IMR-90 (cell line): ENCODE measurements around the gene SCG5. TPM values are rescaled to one million over a fixed set of nuclear protein-coding genes. Genes with fewer than 3 reads are reported as not detected.

Experiments used
- ATAC-seq: fragments of 200-7000 bp; cut with Tn5 transposase; 2 replicates; pipeline ENCODE4 v1.9.1; 2020; ENCODE audit warnings: low read depth, mild to moderate bottlenecking, moderate library complexity
- BruUV-seq: library from RNA; stranded (reverse); fragments of 400-500 nt; replicated peaks from 2 replicates; lab custom pipeline; 2021; lab: Mats Ljungman, UMichigan
- CTCF ChIA-PET: fragments of 300-600 bp; formaldehyde crosslinking; extraction: SDS; loops from one replicate; lab custom pipeline; 2021; ENCODE audit warnings: antibody characterized with exemption; lab: Yijun Ruan, JAX
- POLR2A ChIA-PET: fragments of 300-600 bp; sonication (Branson Sonifier 250); formaldehyde crosslinking; loops from one replicate; lab custom pipeline; 2022; ENCODE audit warnings: antibody characterized with exemption; ENCODE audit not compliant: unreplicated experiment; lab: Charles Lee
- DNase-seq: peaks from one replicate; pipeline ENCODE4 v3.0.0; 2013
- H2AFZ ChIP-seq: replicated peaks from 2 replicates; pipeline ENCODE3; 2013; ENCODE audit warnings: low read length, mild to moderate bottlenecking; ENCODE audit not compliant: poor library complexity
- H2AK5ac ChIP-seq: 2 replicates; pipeline ENCODE4 v1.6.1; 2013; ENCODE audit warnings: low read depth, low read length, inconsistent platforms
- H2AK9ac ChIP-seq: replicated peaks from 2 replicates; pipeline ENCODE3; 2013; ENCODE audit warnings: mild to moderate bottlenecking, low read depth, low read length, moderate library complexity; ENCODE audit not compliant: poor library complexity
- H2BK120ac ChIP-seq: 2 replicates; pipeline ENCODE4 v1.6.1; 2013; ENCODE audit warnings: low read depth, low read length, inconsistent platforms
- H2BK15ac ChIP-seq: 3 replicates; pipeline ENCODE4 v1.6.1; 2013; ENCODE audit warnings: low read depth, low read length, inconsistent platforms
- H2BK20ac ChIP-seq: 2 replicates; pipeline ENCODE4 v1.6.1; 2013; ENCODE audit warnings: low read depth, mild to moderate bottlenecking, inconsistent platforms, low read length, moderate library complexity
- H2BK5ac ChIP-seq: 2 replicates; pipeline ENCODE4 v1.6.1; 2013; ENCODE audit warnings: mild to moderate bottlenecking, low read depth, low read length, inconsistent platforms; ENCODE audit not compliant: poor library complexity, severe bottlenecking
- H3K14ac ChIP-seq: replicated peaks from 2 replicates; pipeline ENCODE4 v1.6.1; 2013; ENCODE audit warnings: low read depth, low read length, inconsistent platforms
- H3K18ac ChIP-seq: 2 replicates; pipeline ENCODE4 v1.6.1; 2013; ENCODE audit warnings: low read depth, low read length, control low read depth
- H3K23ac ChIP-seq: 2 replicates; pipeline ENCODE4 v1.6.1; 2013; ENCODE audit warnings: low read depth, low read length, inconsistent platforms
- H3K27ac ChIP-seq: 2 replicates; pipeline ENCODE4 v1.5.1; 2013; ENCODE audit warnings: mild to moderate bottlenecking, control low read depth, low read length; ENCODE audit not compliant: insufficient read depth
- H3K27me3 ChIP-seq: 2 replicates; pipeline ENCODE4 v1.6.1; 2013; ENCODE audit warnings: low read length; ENCODE audit not compliant: control insufficient read depth, insufficient read depth
- H3K36me3 ChIP-seq: 2 replicates; pipeline ENCODE4 v1.6.1; 2013; ENCODE audit warnings: low read length, mixed read lengths; ENCODE audit not compliant: control insufficient read depth, insufficient read depth
- H3K4ac ChIP-seq: 2 replicates; pipeline ENCODE4 v1.6.1; 2013; ENCODE audit warnings: low read depth, low read length, inconsistent platforms
- H3K4me1 ChIP-seq: 2 replicates; pipeline ENCODE4 v1.6.1; 2013; ENCODE audit warnings: low read length, mixed read lengths; ENCODE audit not compliant: control insufficient read depth, insufficient read depth
- H3K4me2 ChIP-seq: 2 replicates; pipeline ENCODE4 v1.6.1; 2013; ENCODE audit warnings: low read depth, mild to moderate bottlenecking, control low read depth, low read length, moderate library complexity
- H3K4me3 ChIP-seq: 2 replicates; pipeline ENCODE4 v1.5.1; 2013; ENCODE audit warnings: low read depth, mild to moderate bottlenecking, control low read depth, low read length, moderate library complexity; ENCODE audit not compliant: insufficient read depth
- H3K56ac ChIP-seq: 2 replicates; pipeline ENCODE4 v1.6.1; 2013; ENCODE audit warnings: low read length, inconsistent platforms; ENCODE audit not compliant: insufficient read depth; ENCODE audit errors: extremely low read depth
- H3K79me1 ChIP-seq, 2 experiments: 2 replicates each; pipeline ENCODE4 v1.6.1; 2013; ENCODE audit warnings: low read length in 2 of 2, inconsistent platforms in 1 of 2, low read depth in 1 of 2
- H3K9ac ChIP-seq: 2 replicates; pipeline ENCODE4 v1.6.1; 2013; ENCODE audit warnings: low read depth, low read length, control low read depth
- H3K9me1 ChIP-seq: 2 replicates; pipeline ENCODE4 v1.6.1; 2013; ENCODE audit warnings: low read length, inconsistent platforms; ENCODE audit not compliant: insufficient read depth
- H3K9me3 ChIP-seq: 2 replicates; pipeline ENCODE4 v1.6.1; 2013; ENCODE audit warnings: low read length; ENCODE audit not compliant: control insufficient read depth, insufficient read depth
- H4K20me1 ChIP-seq: 2 replicates; pipeline ENCODE4 v1.6.1; 2013; ENCODE audit warnings: low read length, inconsistent platforms; ENCODE audit not compliant: insufficient read depth
- H4K5ac ChIP-seq: 2 replicates; pipeline ENCODE4 v1.6.1; 2013; ENCODE audit warnings: mild to moderate bottlenecking, low read depth, low read length, control low read depth
- H4K8ac ChIP-seq, 2 experiments: 2 replicates each; pipeline ENCODE4 v1.6.1; 2013; ENCODE audit warnings: low read depth in 2 of 2, low read length in 2 of 2, control low read depth in 1 of 2, inconsistent platforms in 1 of 2
- H4K91ac ChIP-seq: 2 replicates; pipeline ENCODE4 v1.6.1; 2013; ENCODE audit warnings: low read depth, low read length, inconsistent platforms; ENCODE audit not compliant: insufficient read depth
- BHLHE40 ChIP-seq: fragments of 150-350 bp; IDR thresholded peaks from 2 replicates; pipeline ENCODE4 v1.6.1; 2016; ENCODE audit warnings: mild to moderate bottlenecking, low read depth, low read length
- CEBPB ChIP-seq: IDR thresholded peaks from 2 replicates; pipeline ENCODE4 v1.6.1; 2012; ENCODE audit warnings: low read depth, low read length, improper control_type of control experiment
- CHD1 ChIP-seq: IDR thresholded peaks from 2 replicates; pipeline ENCODE4 v1.6.1; 2012; ENCODE audit warnings: low read depth, low read length, improper control_type of control experiment
- FOS ChIP-seq: fragments of 150-350 bp; IDR thresholded peaks from 2 replicates; pipeline ENCODE4 v1.6.1; 2016; ENCODE audit warnings: low read depth, low read length
- MAFK ChIP-seq: IDR thresholded peaks from 2 replicates; pipeline ENCODE4 v1.6.1; 2012; ENCODE audit warnings: low read depth, low read length, improper control_type of control experiment
- MAZ ChIP-seq: IDR thresholded peaks from 2 replicates; pipeline ENCODE4 v1.6.1; 2012; ENCODE audit warnings: low read depth, mild to moderate bottlenecking, low read length, improper control_type of control experiment, moderate library complexity, borderline replicate concordance
- MXI1 ChIP-seq: IDR thresholded peaks from 2 replicates; pipeline ENCODE4 v1.6.1; 2012; ENCODE audit warnings: low read depth, mild to moderate bottlenecking, low read length, moderate library complexity, borderline replicate concordance
- NFE2L2 ChIP-seq: fragments of 150-350 bp; IDR thresholded peaks from 2 replicates; pipeline ENCODE4 v1.6.1; 2016; ENCODE audit warnings: low read depth, mild to moderate bottlenecking, low read length
- POLR2A ChIP-seq: IDR thresholded peaks from 2 replicates; pipeline ENCODE4 v1.6.1; 2012; ENCODE audit warnings: mild to moderate bottlenecking, low read depth, low read length
- RCOR1 ChIP-seq: IDR thresholded peaks from 2 replicates; pipeline ENCODE4 v1.6.1; 2012; ENCODE audit warnings: mild to moderate bottlenecking, low read length, improper control_type of control experiment; ENCODE audit not compliant: insufficient replicate concordance
- RFX5 ChIP-seq: IDR thresholded peaks from 2 replicates; pipeline ENCODE4 v1.8.0; 2012; ENCODE audit warnings: low read depth, mild to moderate bottlenecking, low read length, moderate library complexity
- SMC3 ChIP-seq: fragments of 150-350 bp; IDR thresholded peaks from 2 replicates; pipeline ENCODE4 v1.6.1; 2016; ENCODE audit warnings: low read depth, mild to moderate bottlenecking, antibody characterized with exemption, low read length, moderate library complexity
- WGBS, 2 experiments: methylation state at CpG; one replicate each; pipeline versions ENCODE4 v1.1.5 to v1.1.7; 2013; ENCODE audit warnings: missing lambda C conversion rate in 2 of 2; ENCODE audit not compliant: insufficient read length in 1 of 2; ENCODE audit errors: extremely low coverage in 2 of 2; 5-methylcytosine and 5-hydroxymethylcytosine counted together
- dilution Hi-C: fragments of 300-500 bp; cut with HindIII; formaldehyde crosslinking; loops from one replicate; pipeline ENCODE4 v1.14.3; 2018; ENCODE audit warnings: low sequenced_read_pairs; ENCODE audit not compliant: unreplicated experiment
- in situ Hi-C: fragments of 300-500 bp; cut with MboI; formaldehyde crosslinking; loops from 3 replicates; pipeline ENCODE4 v1.14.3; 2019; ENCODE audit warnings: low sequenced_read_pairs, inconsistent platforms, mixed read lengths
- intact Hi-C: fragments of 100-400 bp; cut with micrococcal nuclease; formaldehyde crosslinking; loops from 2 replicates; pipeline ENCODE4 v1.10.0; 2022
- polyA plus RNA-seq, 3 experiments: library from polyadenylated mRNA; depleted of rRNA; stranded (reverse); fragments of >200 nt; gene quantifications; 2 replicates each; pipeline ENCODE4 v1.2.3, GENCODE V29; 2012; ENCODE audit warnings: low replicate concordance in 1 of 3
- total RNA-seq: library from RNA; depleted of rRNA; stranded (reverse); fragments of >200 nt; gene quantifications from 2 replicates; pipeline ENCODE4 v1.2.3, GENCODE V29; 2012
- TF ChIP-seq, protein P1 (sequence below): fragments of 150-350 bp; IDR thresholded peaks from 2 replicates; pipeline ENCODE4 v1.6.1; 2017; ENCODE audit warnings: mild to moderate bottlenecking, antibody characterized with exemption, low read length, low read depth
- TF ChIP-seq, protein P2 (sequence below): fragments of 150-350 bp; IDR thresholded peaks from 2 replicates; pipeline ENCODE4 v1.6.1; 2016; ENCODE audit warnings: low read depth, mild to moderate bottlenecking, low read length, moderate library complexity, borderline replicate concordance
- TF ChIP-seq, protein P3 (sequence below): conservative IDR thresholded peaks from 2 replicates; pipeline ENCODE4 v1.5.1; 2012; ENCODE audit warnings: mild to moderate bottlenecking, low read depth, low read length, improper control_type of control experiment

Gene SCG5
- total and polyA plus RNA-seq, 2 of the 4 experiments (the other 2 are of a cell fraction): 7.9 to 16.8 TPM

DNA sequence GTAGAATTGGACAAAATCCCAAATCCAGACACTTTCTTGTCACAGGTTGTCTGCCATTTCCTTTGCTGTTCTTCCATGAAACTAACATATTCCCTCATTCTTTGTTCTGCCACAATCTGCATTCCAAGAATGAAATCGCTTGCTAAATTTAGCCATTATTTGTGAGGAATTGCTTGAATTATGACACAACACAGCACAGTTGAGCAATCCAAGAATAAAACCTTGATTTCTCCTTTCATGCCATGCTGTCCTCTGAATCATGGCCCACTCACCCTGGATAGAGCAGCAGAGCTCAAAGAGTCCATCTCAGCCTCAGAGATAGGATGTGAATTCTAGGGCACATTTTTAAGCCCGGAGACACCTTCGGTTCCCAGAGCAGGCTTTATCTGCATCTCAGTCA is 41.1 kb downstream of the SCG5 start:
- H3K36me3 ChIP-seq: no peaks in the 10 kb centered on the region
- peak overlapping the region; percentile 94 for H3K14ac ChIP-seq
- H4K8ac ChIP-seq: peak overlapping the region in 1 of 2 experiments; percentile 79; a peak in 2 of 4 replicates
- H2AK5ac ChIP-seq: peak overlapping the region; percentile 69; the same call in 1 of the 2 replicates
- peaks cover 0 to 22% of the 10 kb centered on the region in 2 experiments; a peak in 3 of 4 replicates for H3K79me1 ChIP-seq
- H2AFZ ChIP-seq: no peak overlapping the region
- H3K27ac ChIP-seq: peak overlapping the region; percentile 53
- H3K4ac ChIP-seq: peak overlapping the region; percentile 74
- no CpG with 5 or more reads among the region's 3 CpGs for WGBS, 2 experiments
- no peak overlapping the region for H3K4me3 ChIP-seq
- BruUV-seq: no TSS peak
- H4K20me1 ChIP-seq: no peaks in the 10 kb centered on the region
- H4K91ac ChIP-seq: peak overlapping the region; percentile 64
- in situ Hi-C loops: loop anchor here (5.0 kb wide), 1 partner anchor 35 kb away; the partner anchor contains the start of gene GREM1
- POLR2A ChIA-PET: no interaction called here
- H3K4me1 ChIP-seq: peaks cover 16% of the 10 kb centered on the region
- H3K9ac ChIP-seq: no peak overlapping the region
- peak overlapping the region; percentile 79 for H3K4me2 ChIP-seq
- H4K5ac ChIP-seq: peak overlapping the region; percentile 82
- H3K9me1 ChIP-seq: peaks cover 17% of the 10 kb centered on the region
- peak overlapping the region; percentile 78; the same call in 1 of the 2 replicates for H3K23ac ChIP-seq
- peak overlapping the region; percentile 21 for H2AK9ac ChIP-seq
- peak overlapping the region; percentile 94 for H2BK20ac ChIP-seq
- peak overlapping the region; percentile 16; the same call in 1 of the 2 replicates for H3K56ac ChIP-seq
- no peaks in the 10 kb centered on the region for H3K27me3 ChIP-seq
- no peaks in the 10 kb centered on the region for H3K9me3 ChIP-seq
- H2BK5ac ChIP-seq: peak overlapping the region; percentile 82
- H3K18ac ChIP-seq: peak overlapping the region; percentile 74; the same call in 1 of the 2 replicates
- peak; percentile 95 for DNase-seq
- H2BK15ac ChIP-seq: peak overlapping the region; percentile 98; the same call in 2 of the 3 replicates
- dilution Hi-C loops: no loop called here
- CTCF ChIA-PET: interaction anchor here (0.9 to 1.4 kb wide), 2 partner anchors 19 to 24 kb away, joined by 3 read pairs; no protein-coding TSS in a partner anchor
- intact Hi-C loops: no loop called here
- H2BK120ac ChIP-seq: peak overlapping the region; percentile 90
- ATAC-seq: peak; percentile 79
- TF ChIP-seq MXI1 (no peak), CEBPB (peak; percentile 100), BHLHE40 (0 out of 2 replicates have a peak, but pooled peaks have one; percentile 14), SMC3 (no peak), POLR2A (peak; percentile 49; the same call in 1 of the 2 replicates), RFX5 (no peak), MAZ (no peak), RCOR1 (no peak), FOS (peak; percentile 62), CHD1 (no peak), MAFK (peak; percentile 10; the same call in 1 of the 2 replicates), NFE2L2 (no peak)
- TF ChIP-seq, protein P1, sequence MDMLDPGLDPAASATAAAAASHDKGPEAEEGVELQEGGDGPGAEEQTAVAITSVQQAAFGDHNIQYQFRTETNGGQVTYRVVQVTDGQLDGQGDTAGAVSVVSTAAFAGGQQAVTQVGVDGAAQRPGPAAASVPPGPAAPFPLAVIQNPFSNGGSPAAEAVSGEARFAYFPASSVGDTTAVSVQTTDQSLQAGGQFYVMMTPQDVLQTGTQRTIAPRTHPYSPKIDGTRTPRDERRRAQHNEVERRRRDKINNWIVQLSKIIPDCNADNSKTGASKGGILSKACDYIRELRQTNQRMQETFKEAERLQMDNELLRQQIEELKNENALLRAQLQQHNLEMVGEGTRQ: no peak
- TF ChIP-seq, protein P2, sequence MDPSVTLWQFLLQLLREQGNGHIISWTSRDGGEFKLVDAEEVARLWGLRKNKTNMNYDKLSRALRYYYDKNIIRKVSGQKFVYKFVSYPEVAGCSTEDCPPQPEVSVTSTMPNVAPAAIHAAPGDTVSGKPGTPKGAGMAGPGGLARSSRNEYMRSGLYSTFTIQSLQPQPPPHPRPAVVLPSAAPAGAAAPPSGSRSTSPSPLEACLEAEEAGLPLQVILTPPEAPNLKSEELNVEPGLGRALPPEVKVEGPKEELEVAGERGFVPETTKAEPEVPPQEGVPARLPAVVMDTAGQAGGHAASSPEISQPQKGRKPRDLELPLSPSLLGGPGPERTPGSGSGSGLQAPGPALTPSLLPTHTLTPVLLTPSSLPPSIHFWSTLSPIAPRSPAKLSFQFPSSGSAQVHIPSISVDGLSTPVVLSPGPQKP: no peak
- TF ChIP-seq, protein P3, sequence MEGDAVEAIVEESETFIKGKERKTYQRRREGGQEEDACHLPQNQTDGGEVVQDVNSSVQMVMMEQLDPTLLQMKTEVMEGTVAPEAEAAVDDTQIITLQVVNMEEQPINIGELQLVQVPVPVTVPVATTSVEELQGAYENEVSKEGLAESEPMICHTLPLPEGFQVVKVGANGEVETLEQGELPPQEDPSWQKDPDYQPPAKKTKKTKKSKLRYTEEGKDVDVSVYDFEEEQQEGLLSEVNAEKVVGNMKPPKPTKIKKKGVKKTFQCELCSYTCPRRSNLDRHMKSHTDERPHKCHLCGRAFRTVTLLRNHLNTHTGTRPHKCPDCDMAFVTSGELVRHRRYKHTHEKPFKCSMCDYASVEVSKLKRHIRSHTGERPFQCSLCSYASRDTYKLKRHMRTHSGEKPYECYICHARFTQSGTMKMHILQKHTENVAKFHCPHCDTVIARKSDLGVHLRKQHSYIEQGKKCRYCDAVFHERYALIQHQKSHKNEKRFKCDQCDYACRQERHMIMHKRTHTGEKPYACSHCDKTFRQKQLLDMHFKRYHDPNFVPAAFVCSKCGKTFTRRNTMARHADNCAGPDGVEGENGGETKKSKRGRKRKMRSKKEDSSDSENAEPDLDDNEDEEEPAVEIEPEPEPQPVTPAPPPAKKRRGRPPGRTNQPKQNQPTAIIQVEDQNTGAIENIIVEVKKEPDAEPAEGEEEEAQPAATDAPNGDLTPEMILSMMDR: no peak
